WTC11 (cell line): ENCODE data around the gene DHX34.

ENCODE experiments used
- ATF3 ChIP-seq: sonication (generic); formaldehyde crosslinking; conservative IDR thresholded peaks from 2 replicates; pipeline ENCODE4 v1.8.1; 2022; ENCODE audit warnings: mild to moderate bottlenecking, missing genetic modification reagents
- JAZF1 ChIP-seq: fragments of 250-450 bp; sonication (Bioruptor Pico); IDR thresholded peaks from 2 replicates; pipeline ENCODE4 v1.9.0; 2021; ENCODE audit warnings: moderate library complexity, mild to moderate bottlenecking, inconsistent platforms
- KAT7 ChIP-seq: sonication (generic); formaldehyde crosslinking; IDR thresholded peaks from 2 replicates; pipeline ENCODE4 v1.8.1; 2023; ENCODE audit warnings: missing genetic modification reagents, mild to moderate bottlenecking, borderline replicate concordance
- NFYB ChIP-seq: sonication (generic); formaldehyde crosslinking; conservative IDR thresholded peaks from 2 replicates; pipeline ENCODE4 v1.8.0; 2022; ENCODE audit warnings: low read depth, missing genetic modification reagents
- NR1H2 ChIP-seq: sonication (generic); formaldehyde crosslinking; IDR thresholded peaks from 2 replicates; pipeline ENCODE4 v1.9.0; 2021; ENCODE audit warnings: mild to moderate bottlenecking, moderate library complexity, missing genetic modification reagents
- SMAD3 ChIP-seq: sonication (generic); formaldehyde crosslinking; IDR thresholded peaks from 2 replicates; pipeline ENCODE4 v1.8.0; 2022; ENCODE audit warnings: missing genetic modification reagents, mild to moderate bottlenecking, borderline replicate concordance
- SMAD4 ChIP-seq: sonication (generic); formaldehyde crosslinking; IDR thresholded peaks from 2 replicates; pipeline ENCODE4 v1.8.0; 2022; ENCODE audit warnings: mild to moderate bottlenecking, missing genetic modification reagents
- SOX15 ChIP-seq: fragments of 250-450 bp; sonication (Bioruptor Pico); IDR thresholded peaks from 2 replicates; pipeline ENCODE4 v1.9.0; 2021; ENCODE audit warnings: mild to moderate bottlenecking
- TEAD4 ChIP-seq: sonication (generic); formaldehyde crosslinking; IDR thresholded peaks from 2 replicates; pipeline ENCODE4 v1.8.0; 2022; ENCODE audit warnings: mild to moderate bottlenecking, missing genetic modification reagents
- ZNF219 ChIP-seq: sonication (generic); formaldehyde crosslinking; IDR thresholded peaks from 2 replicates; pipeline ENCODE4 v1.8.0; 2023; ENCODE audit warnings: missing genetic modification reagents, mild to moderate bottlenecking, borderline replicate concordance
- ZNF232 ChIP-seq: sonication (generic); formaldehyde crosslinking; IDR thresholded peaks from 2 replicates; pipeline ENCODE4 v1.8.0; 2022; ENCODE audit warnings: mild to moderate bottlenecking, missing genetic modification reagents
- TF ChIP-seq, protein P1 (sequence below): fragments of 200-600 bp; IDR thresholded peaks from 2 replicates; pipeline ENCODE4 v1.8.0; 2022; ENCODE audit warnings: antibody characterized with exemption
- TF ChIP-seq, protein P2 (sequence below): sonication (generic); formaldehyde crosslinking; IDR thresholded peaks from 2 replicates; pipeline ENCODE4 v1.8.1; 2022; ENCODE audit warnings: low read depth, missing genetic modification reagents, borderline replicate concordance
- TF ChIP-seq, protein P3 (sequence below): sonication (generic); formaldehyde crosslinking; conservative IDR thresholded peaks from 2 replicates; pipeline ENCODE4 v1.8.1; 2023; ENCODE audit warnings: mild to moderate bottlenecking, low read depth, missing genetic modification reagents, moderate library complexity

GRCh38 chr19:47378246-47378645 is 29.1 kb downstream of the DHX34 start:
- TF ChIP-seq SOX15 (no peak), KAT7 (CRISPR knock-in tag) (no peak), NR1H2 (no peak), ZNF232 (CRISPR knock-in tag) (no peak), TEAD4 (no peak), NFYB (CRISPR knock-in tag) (no peak), ATF3 (CRISPR knock-in tag) (no peak), JAZF1 (CRISPR knock-in tag) (no peak), ZNF219 (CRISPR knock-in tag) (no peak), SMAD4 (CRISPR knock-in tag) (no peak), SMAD3 (CRISPR knock-in tag) (no peak)
- TF ChIP-seq, protein P1, sequence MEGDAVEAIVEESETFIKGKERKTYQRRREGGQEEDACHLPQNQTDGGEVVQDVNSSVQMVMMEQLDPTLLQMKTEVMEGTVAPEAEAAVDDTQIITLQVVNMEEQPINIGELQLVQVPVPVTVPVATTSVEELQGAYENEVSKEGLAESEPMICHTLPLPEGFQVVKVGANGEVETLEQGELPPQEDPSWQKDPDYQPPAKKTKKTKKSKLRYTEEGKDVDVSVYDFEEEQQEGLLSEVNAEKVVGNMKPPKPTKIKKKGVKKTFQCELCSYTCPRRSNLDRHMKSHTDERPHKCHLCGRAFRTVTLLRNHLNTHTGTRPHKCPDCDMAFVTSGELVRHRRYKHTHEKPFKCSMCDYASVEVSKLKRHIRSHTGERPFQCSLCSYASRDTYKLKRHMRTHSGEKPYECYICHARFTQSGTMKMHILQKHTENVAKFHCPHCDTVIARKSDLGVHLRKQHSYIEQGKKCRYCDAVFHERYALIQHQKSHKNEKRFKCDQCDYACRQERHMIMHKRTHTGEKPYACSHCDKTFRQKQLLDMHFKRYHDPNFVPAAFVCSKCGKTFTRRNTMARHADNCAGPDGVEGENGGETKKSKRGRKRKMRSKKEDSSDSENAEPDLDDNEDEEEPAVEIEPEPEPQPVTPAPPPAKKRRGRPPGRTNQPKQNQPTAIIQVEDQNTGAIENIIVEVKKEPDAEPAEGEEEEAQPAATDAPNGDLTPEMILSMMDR = no peak
- TF ChIP-seq, protein P2, sequence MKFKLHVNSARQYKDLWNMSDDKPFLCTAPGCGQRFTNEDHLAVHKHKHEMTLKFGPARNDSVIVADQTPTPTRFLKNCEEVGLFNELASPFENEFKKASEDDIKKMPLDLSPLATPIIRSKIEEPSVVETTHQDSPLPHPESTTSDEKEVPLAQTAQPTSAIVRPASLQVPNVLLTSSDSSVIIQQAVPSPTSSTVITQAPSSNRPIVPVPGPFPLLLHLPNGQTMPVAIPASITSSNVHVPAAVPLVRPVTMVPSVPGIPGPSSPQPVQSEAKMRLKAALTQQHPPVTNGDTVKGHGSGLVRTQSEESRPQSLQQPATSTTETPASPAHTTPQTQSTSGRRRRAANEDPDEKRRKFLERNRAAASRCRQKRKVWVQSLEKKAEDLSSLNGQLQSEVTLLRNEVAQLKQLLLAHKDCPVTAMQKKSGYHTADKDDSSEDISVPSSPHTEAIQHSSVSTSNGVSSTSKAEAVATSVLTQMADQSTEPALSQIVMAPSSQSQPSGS (CRISPR knock-in tag) = no peak
- TF ChIP-seq, protein P3, sequence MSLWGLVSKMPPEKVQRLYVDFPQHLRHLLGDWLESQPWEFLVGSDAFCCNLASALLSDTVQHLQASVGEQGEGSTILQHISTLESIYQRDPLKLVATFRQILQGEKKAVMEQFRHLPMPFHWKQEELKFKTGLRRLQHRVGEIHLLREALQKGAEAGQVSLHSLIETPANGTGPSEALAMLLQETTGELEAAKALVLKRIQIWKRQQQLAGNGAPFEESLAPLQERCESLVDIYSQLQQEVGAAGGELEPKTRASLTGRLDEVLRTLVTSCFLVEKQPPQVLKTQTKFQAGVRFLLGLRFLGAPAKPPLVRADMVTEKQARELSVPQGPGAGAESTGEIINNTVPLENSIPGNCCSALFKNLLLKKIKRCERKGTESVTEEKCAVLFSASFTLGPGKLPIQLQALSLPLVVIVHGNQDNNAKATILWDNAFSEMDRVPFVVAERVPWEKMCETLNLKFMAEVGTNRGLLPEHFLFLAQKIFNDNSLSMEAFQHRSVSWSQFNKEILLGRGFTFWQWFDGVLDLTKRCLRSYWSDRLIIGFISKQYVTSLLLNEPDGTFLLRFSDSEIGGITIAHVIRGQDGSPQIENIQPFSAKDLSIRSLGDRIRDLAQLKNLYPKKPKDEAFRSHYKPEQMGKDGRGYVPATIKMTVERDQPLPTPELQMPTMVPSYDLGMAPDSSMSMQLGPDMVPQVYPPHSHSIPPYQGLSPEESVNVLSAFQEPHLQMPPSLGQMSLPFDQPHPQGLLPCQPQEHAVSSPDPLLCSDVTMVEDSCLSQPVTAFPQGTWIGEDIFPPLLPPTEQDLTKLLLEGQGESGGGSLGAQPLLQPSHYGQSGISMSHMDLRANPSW (CRISPR knock-in tag) = no peak
